IMR-90 (cell line): ENCODE results near the gene MEGF11. TPM values are rescaled to one million over a fixed set of nuclear protein-coding genes. Genes with fewer than 3 reads are reported as not detected.

Source experiments
- ATAC-seq: fragments of 200-7000 bp; cut with Tn5 transposase; 2 replicates; pipeline ENCODE4 v1.9.1; 2020; ENCODE audit warnings: low read depth, mild to moderate bottlenecking, moderate library complexity
- BruUV-seq: library from RNA; stranded (reverse); fragments of 400-500 nt; replicated peaks from 2 replicates; lab custom pipeline; 2021; lab: Mats Ljungman, UMichigan
- CTCF ChIA-PET: fragments of 300-600 bp; formaldehyde crosslinking; extraction: SDS; loops from one replicate; lab custom pipeline; 2021; ENCODE audit warnings: antibody characterized with exemption; lab: Yijun Ruan, JAX
- POLR2A ChIA-PET: fragments of 300-600 bp; sonication (Branson Sonifier 250); formaldehyde crosslinking; loops from one replicate; lab custom pipeline; 2022; ENCODE audit warnings: antibody characterized with exemption; ENCODE audit not compliant: unreplicated experiment; lab: Charles Lee
- DNase-seq: peaks from one replicate; pipeline ENCODE4 v3.0.0; 2013
- H2AFZ ChIP-seq: replicated peaks from 2 replicates; pipeline ENCODE3; 2013; ENCODE audit warnings: low read length, mild to moderate bottlenecking; ENCODE audit not compliant: poor library complexity
- H2AK5ac ChIP-seq: 2 replicates; pipeline ENCODE4 v1.6.1; 2013; ENCODE audit warnings: low read depth, low read length, inconsistent platforms
- H2AK9ac ChIP-seq: replicated peaks from 2 replicates; pipeline ENCODE3; 2013; ENCODE audit warnings: mild to moderate bottlenecking, low read depth, low read length, moderate library complexity; ENCODE audit not compliant: poor library complexity
- H2BK120ac ChIP-seq: 2 replicates; pipeline ENCODE4 v1.6.1; 2013; ENCODE audit warnings: low read depth, low read length, inconsistent platforms
- H2BK15ac ChIP-seq: 3 replicates; pipeline ENCODE4 v1.6.1; 2013; ENCODE audit warnings: low read depth, low read length, inconsistent platforms
- H2BK20ac ChIP-seq: 2 replicates; pipeline ENCODE4 v1.6.1; 2013; ENCODE audit warnings: low read depth, mild to moderate bottlenecking, inconsistent platforms, low read length, moderate library complexity
- H2BK5ac ChIP-seq: 2 replicates; pipeline ENCODE4 v1.6.1; 2013; ENCODE audit warnings: mild to moderate bottlenecking, low read depth, low read length, inconsistent platforms; ENCODE audit not compliant: poor library complexity, severe bottlenecking
- H3K14ac ChIP-seq: replicated peaks from 2 replicates; pipeline ENCODE4 v1.6.1; 2013; ENCODE audit warnings: low read depth, low read length, inconsistent platforms
- H3K18ac ChIP-seq: 2 replicates; pipeline ENCODE4 v1.6.1; 2013; ENCODE audit warnings: low read depth, low read length, control low read depth
- H3K23ac ChIP-seq: 2 replicates; pipeline ENCODE4 v1.6.1; 2013; ENCODE audit warnings: low read depth, low read length, inconsistent platforms
- H3K27ac ChIP-seq: 2 replicates; pipeline ENCODE4 v1.5.1; 2013; ENCODE audit warnings: mild to moderate bottlenecking, control low read depth, low read length; ENCODE audit not compliant: insufficient read depth
- H3K27me3 ChIP-seq: 2 replicates; pipeline ENCODE4 v1.6.1; 2013; ENCODE audit warnings: low read length; ENCODE audit not compliant: control insufficient read depth, insufficient read depth
- H3K36me3 ChIP-seq: 2 replicates; pipeline ENCODE4 v1.6.1; 2013; ENCODE audit warnings: low read length, mixed read lengths; ENCODE audit not compliant: control insufficient read depth, insufficient read depth
- H3K4ac ChIP-seq: 2 replicates; pipeline ENCODE4 v1.6.1; 2013; ENCODE audit warnings: low read depth, low read length, inconsistent platforms
- H3K4me1 ChIP-seq: 2 replicates; pipeline ENCODE4 v1.6.1; 2013; ENCODE audit warnings: low read length, mixed read lengths; ENCODE audit not compliant: control insufficient read depth, insufficient read depth
- H3K4me2 ChIP-seq: 2 replicates; pipeline ENCODE4 v1.6.1; 2013; ENCODE audit warnings: low read depth, mild to moderate bottlenecking, control low read depth, low read length, moderate library complexity
- H3K4me3 ChIP-seq: 2 replicates; pipeline ENCODE4 v1.5.1; 2013; ENCODE audit warnings: low read depth, mild to moderate bottlenecking, control low read depth, low read length, moderate library complexity; ENCODE audit not compliant: insufficient read depth
- H3K56ac ChIP-seq: 2 replicates; pipeline ENCODE4 v1.6.1; 2013; ENCODE audit warnings: low read length, inconsistent platforms; ENCODE audit not compliant: insufficient read depth; ENCODE audit errors: extremely low read depth
- H3K79me1 ChIP-seq, 2 experiments: 2 replicates each; pipeline ENCODE4 v1.6.1; 2013; ENCODE audit warnings: low read length in 2 of 2, inconsistent platforms in 1 of 2, low read depth in 1 of 2
- H3K9ac ChIP-seq: 2 replicates; pipeline ENCODE4 v1.6.1; 2013; ENCODE audit warnings: low read depth, low read length, control low read depth
- H3K9me1 ChIP-seq: 2 replicates; pipeline ENCODE4 v1.6.1; 2013; ENCODE audit warnings: low read length, inconsistent platforms; ENCODE audit not compliant: insufficient read depth
- H3K9me3 ChIP-seq: 2 replicates; pipeline ENCODE4 v1.6.1; 2013; ENCODE audit warnings: low read length; ENCODE audit not compliant: control insufficient read depth, insufficient read depth
- H4K20me1 ChIP-seq: 2 replicates; pipeline ENCODE4 v1.6.1; 2013; ENCODE audit warnings: low read length, inconsistent platforms; ENCODE audit not compliant: insufficient read depth
- H4K5ac ChIP-seq: 2 replicates; pipeline ENCODE4 v1.6.1; 2013; ENCODE audit warnings: mild to moderate bottlenecking, low read depth, low read length, control low read depth
- H4K8ac ChIP-seq, 2 experiments: 2 replicates each; pipeline ENCODE4 v1.6.1; 2013; ENCODE audit warnings: low read depth in 2 of 2, low read length in 2 of 2, control low read depth in 1 of 2, inconsistent platforms in 1 of 2
- H4K91ac ChIP-seq: 2 replicates; pipeline ENCODE4 v1.6.1; 2013; ENCODE audit warnings: low read depth, low read length, inconsistent platforms; ENCODE audit not compliant: insufficient read depth
- MAFK ChIP-seq: IDR thresholded peaks from 2 replicates; pipeline ENCODE4 v1.6.1; 2012; ENCODE audit warnings: low read depth, low read length, improper control_type of control experiment
- WGBS, 2 experiments: methylation state at CpG; one replicate each; pipeline versions ENCODE4 v1.1.5 to v1.1.7; 2013; ENCODE audit warnings: missing lambda C conversion rate in 2 of 2; ENCODE audit not compliant: insufficient read length in 1 of 2; ENCODE audit errors: extremely low coverage in 2 of 2; 5-methylcytosine and 5-hydroxymethylcytosine counted together
- dilution Hi-C: fragments of 300-500 bp; cut with HindIII; formaldehyde crosslinking; loops from one replicate; pipeline ENCODE4 v1.14.3; 2018; ENCODE audit warnings: low sequenced_read_pairs; ENCODE audit not compliant: unreplicated experiment
- in situ Hi-C: fragments of 300-500 bp; cut with MboI; formaldehyde crosslinking; loops from 3 replicates; pipeline ENCODE4 v1.14.3; 2019; ENCODE audit warnings: low sequenced_read_pairs, inconsistent platforms, mixed read lengths
- intact Hi-C: fragments of 100-400 bp; cut with micrococcal nuclease; formaldehyde crosslinking; loops from 2 replicates; pipeline ENCODE4 v1.10.0; 2022
- polyA plus RNA-seq, 3 experiments: library from polyadenylated mRNA; depleted of rRNA; stranded (reverse); fragments of >200 nt; gene quantifications; 2 replicates each; pipeline ENCODE4 v1.2.3, GENCODE V29; 2012; ENCODE audit warnings: low replicate concordance in 1 of 3
- total RNA-seq: library from RNA; depleted of rRNA; stranded (reverse); fragments of >200 nt; gene quantifications from 2 replicates; pipeline ENCODE4 v1.2.3, GENCODE V29; 2012
- TF ChIP-seq, protein P1 (sequence below): conservative IDR thresholded peaks from 2 replicates; pipeline ENCODE4 v1.5.1; 2012; ENCODE audit warnings: mild to moderate bottlenecking, low read depth, low read length, improper control_type of control experiment

Gene MEGF11
- total and polyA plus RNA-seq, 2 of the 4 experiments (the other 2 are of a cell fraction) = not detected

GRCh38 chr15:65926899-65927298 is 326.7 kb downstream of the MEGF11 start:
- H2BK5ac ChIP-seq = no peak overlapping the region
- H3K36me3 ChIP-seq = no peaks in the 10 kb centered on the region
- ChIA-PET CTCF (no interaction called here), POLR2A (no interaction called here)
- no peaks in the 10 kb centered on the region for H3K4me1 ChIP-seq
- no peak overlapping the region for H4K91ac ChIP-seq
- intact Hi-C loops (no loop called here), dilution Hi-C loops (no loop called here), in situ Hi-C loops (no loop called here)
- no TSS peak for BruUV-seq
- no peak overlapping the region for H2AFZ ChIP-seq
- H2AK5ac ChIP-seq = no peak overlapping the region
- no peak overlapping the region for H2AK9ac ChIP-seq
- H4K8ac ChIP-seq = no peak overlapping the region
- no peak overlapping the region for H2BK120ac ChIP-seq
- H3K23ac ChIP-seq = no peak overlapping the region
- peaks cover 2% of the 10 kb centered on the region; the same call in 1 of the 2 replicates for H3K27me3 ChIP-seq
- DNase-seq (no peak), ATAC-seq (no peak)
- H3K18ac ChIP-seq = no peak overlapping the region
- no peak overlapping the region for H3K27ac ChIP-seq
- TF ChIP-seq MAFK = 0 out of 2 replicates have a peak, but pooled peaks have one; percentile 15
- TF ChIP-seq, protein P1, sequence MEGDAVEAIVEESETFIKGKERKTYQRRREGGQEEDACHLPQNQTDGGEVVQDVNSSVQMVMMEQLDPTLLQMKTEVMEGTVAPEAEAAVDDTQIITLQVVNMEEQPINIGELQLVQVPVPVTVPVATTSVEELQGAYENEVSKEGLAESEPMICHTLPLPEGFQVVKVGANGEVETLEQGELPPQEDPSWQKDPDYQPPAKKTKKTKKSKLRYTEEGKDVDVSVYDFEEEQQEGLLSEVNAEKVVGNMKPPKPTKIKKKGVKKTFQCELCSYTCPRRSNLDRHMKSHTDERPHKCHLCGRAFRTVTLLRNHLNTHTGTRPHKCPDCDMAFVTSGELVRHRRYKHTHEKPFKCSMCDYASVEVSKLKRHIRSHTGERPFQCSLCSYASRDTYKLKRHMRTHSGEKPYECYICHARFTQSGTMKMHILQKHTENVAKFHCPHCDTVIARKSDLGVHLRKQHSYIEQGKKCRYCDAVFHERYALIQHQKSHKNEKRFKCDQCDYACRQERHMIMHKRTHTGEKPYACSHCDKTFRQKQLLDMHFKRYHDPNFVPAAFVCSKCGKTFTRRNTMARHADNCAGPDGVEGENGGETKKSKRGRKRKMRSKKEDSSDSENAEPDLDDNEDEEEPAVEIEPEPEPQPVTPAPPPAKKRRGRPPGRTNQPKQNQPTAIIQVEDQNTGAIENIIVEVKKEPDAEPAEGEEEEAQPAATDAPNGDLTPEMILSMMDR = no peak
- H2BK15ac ChIP-seq = no peak overlapping the region
- H3K9ac ChIP-seq = no peak overlapping the region
- no peaks in the 10 kb centered on the region for H3K79me1 ChIP-seq
- no peaks in the 10 kb centered on the region; the same call in 1 of the 2 replicates for H4K20me1 ChIP-seq
- H4K5ac ChIP-seq = no peak overlapping the region
- H3K4ac ChIP-seq = no peak overlapping the region
- no peak overlapping the region for H2BK20ac ChIP-seq
- H3K4me3 ChIP-seq = no peak overlapping the region
- 100% methylated on average over 1 of the region's 1 CpG; no CpG with 5 or more reads in 1 of the 2 experiments for WGBS, 2 experiments
- H3K56ac ChIP-seq = no peak overlapping the region
- no peak overlapping the region for H3K4me2 ChIP-seq
- no peak overlapping the region for H3K14ac ChIP-seq
- H3K9me3 ChIP-seq = no peaks in the 10 kb centered on the region
- no peaks in the 10 kb centered on the region for H3K9me1 ChIP-seq
